Measurements from ENCODE around the gene UNC13B.
"Not testable (repeated sequence)": the region's sequence is repeated elsewhere in the genome, so short reads cannot be mapped to it uniquely, and the experiment has no call there.

The UNC13B gene

DNA sequence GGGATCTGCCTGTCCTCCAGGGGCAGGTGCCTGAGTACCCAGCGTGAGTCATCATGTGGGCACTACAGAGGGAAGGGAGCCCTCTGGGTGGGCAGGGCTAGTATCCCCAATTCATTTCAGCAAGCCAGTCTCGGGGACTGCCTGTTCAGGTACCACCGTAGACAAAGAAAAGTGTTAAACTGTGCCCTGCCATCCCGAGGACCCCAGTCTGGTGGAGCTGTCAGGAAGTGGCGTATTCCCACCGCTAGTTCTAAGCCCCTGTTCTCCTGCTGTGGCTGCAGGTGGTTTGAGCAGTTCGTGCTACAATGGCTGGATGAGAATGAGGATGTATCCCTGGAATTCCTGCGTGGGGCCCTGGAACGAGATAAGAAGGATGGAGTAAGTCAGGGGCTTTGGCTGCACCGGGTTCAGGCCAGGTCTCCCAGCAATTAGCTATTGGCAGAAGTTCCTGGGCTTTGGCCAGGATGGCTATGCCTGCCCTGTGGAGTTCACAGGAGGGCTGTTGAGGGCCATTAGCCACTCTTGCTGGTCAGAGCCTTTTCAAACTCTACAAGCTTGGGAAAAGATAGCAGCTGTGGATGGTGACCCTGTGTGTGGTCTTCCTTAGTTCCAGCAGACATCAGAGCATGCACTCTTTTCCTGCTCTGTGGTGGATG lies 234.9 kb downstream of the UNC13B start:
- DNase-seq: no peak

DNA sequence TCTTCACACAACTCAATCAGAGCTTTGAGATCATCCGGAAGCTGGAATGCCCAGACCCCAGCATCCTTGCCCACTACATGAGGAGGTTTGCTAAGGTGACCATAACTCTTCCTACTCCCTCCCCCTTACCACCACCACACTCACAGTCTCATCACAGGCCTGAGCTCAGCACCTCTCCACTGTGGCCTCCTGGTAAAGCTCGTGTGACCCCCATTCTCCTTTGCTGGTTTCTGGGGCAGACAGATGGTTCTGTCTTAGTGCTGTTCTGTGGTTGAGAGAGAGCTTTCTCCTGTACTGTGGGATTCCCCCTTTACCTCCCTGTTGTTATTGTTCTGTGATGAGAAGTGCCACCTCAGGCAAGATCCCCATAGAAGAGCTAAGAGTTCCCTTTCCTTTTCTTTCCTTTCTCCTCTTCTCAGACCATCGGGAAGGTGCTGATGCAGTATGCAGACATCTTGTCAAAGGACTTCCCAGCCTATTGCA lies 235.4 kb downstream of the UNC13B start:
- DNase-seq: no peak

DNA sequence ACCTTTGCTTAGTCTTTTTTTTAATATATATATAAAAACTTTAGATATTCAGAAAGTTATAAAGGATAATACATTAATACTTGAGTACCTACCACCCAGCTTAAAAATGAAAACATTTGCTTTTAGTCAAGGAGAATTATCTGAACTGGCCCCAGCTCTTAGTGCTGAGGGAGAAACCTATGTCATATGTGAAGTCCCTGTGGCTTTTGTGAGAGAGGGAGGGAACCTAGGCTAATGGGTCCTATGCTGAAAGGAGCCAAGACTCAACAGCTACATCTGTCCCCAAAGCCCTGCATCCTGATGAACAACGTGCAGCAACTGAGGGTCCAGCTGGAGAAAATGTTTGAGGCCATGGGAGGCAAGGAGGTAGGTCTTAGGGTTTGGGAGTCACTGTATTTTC lies 236.1 kb downstream of the UNC13B start:
- no peak for DNase-seq

DNA sequence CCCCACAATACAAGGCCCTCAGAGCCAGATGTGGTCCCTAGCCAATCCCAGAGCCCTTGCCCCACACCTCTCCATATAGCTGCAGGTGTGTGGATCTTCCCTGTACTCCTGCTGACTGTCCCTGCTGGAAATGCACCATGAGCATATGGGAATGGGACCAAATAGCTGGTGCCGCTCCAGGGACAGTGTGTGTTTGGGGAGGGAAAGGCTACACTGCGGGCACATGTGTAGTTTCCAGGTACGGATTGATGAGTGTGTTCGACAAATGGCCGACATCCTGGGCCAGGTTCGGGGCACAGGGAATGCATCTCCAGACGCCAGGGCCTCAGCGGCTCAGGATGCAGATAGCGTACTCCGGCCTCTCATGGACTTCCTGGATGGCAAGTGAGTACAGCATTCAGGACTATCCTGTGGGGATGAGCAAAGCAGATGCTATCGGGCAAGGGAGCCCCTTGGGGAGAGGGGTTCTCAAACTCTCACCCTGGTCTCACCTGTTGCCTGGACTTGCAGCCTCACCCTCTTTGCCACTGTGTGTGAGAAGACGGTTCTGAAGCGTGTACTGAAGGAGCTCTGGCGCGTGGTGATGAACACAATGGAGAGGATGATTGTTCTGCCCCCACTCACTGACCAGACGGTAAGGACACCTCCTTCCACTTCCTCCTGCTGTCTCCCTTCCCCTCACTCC lies 237.0 kb downstream of the UNC13B start:
- DNase-seq: no peak

DNA sequence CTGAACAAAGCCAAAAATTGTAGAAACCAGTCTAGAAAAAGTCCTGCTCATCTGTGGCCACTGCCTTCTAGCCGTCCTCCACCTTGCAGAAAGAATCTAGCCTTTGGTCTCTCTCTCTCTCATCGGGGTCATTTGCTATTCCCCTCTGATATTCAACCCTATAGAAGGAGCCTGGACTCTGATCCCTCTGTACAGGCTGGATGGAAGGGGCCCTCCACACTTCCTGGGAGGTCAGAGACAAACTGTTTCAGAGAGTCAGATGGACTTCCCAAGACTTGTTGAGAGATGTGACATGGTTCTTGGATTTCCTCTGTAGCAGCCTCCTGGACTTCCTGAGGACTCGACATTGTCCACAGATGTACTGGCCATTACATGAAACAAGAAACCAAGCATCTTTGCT lies 243.1 kb downstream of the UNC13B start:
- DNase-seq: no peak

DNA sequence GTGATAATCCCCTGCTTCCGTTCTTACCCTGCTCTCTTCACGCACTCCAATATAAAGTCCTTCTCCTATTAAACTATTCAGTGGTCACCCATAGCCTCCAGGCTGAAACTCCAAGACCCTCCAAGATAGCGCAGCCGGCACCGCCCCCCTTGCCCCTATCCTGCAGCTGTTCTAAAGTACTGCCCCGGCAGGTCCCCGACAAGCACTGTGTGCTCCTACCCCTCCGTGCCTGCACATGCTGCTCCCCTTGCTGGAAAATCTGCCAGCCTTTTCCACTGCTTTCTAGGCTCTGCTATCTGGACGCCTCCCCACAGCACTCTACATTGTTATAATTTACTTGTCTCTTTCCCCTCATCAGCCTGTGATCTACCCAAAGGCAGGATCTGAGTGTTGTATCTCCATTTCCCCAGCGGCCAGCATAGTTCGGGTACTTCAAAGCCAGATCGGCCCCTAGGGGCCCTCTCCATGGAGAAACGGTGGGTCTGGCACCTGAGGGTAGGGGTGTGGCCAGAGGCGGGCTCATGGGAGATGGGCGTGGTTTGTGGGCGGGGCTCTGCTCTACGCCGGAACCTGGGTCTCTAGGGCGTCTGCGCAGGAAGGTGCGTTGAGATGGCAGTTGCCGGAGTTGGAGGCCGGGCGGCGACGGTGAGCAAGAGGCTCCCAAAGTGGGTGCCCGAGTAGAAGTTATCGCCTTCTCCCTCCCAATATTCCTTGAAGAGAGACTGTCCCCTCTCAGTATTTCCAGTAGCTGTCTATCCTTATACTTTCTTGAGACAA lies 244.6 kb downstream of the UNC13B start:
- no peak for DNase-seq

DNA sequence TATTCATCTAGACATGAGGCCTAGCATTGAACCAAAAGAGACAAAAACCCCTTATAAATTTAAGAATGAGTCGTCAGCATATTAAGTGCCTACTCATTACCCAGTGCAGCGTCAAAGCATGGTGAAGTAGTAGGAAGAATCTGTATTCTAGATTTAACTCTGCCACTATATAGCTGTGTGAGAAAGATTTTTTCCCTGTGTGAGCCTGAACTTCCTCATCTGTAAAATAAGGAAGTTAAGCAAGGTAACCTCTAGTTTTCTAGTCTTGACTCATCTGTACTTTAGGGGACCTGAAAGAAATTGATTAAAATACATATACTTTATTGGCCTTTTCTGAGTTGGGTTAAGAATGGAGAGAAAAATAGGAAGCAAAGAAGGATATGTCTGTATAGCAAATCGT lies 246.0 kb downstream of the UNC13B start:
- DNase-seq: no peak

DNA sequence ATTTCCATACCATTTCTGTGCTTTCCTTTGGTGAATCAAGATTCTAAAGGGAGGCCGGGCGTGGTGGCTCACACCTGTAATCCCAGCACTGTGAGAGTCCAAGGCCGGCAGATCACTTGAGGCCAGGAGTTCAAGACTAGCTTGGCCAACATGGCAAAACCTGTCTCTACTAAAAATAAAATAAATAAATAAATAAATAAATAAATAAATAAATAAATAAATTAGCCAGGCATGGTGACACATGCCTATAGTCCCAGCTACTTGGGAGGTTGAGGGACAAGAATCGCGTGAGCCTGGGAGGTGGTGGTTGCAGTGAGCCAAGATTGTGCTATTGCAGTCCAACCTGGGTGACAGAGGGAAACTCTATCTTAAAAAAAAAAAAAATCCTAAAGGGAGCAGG lies 247.6 kb downstream of the UNC13B start:
- DNase-seq: not testable (repeated sequence)

DNA sequence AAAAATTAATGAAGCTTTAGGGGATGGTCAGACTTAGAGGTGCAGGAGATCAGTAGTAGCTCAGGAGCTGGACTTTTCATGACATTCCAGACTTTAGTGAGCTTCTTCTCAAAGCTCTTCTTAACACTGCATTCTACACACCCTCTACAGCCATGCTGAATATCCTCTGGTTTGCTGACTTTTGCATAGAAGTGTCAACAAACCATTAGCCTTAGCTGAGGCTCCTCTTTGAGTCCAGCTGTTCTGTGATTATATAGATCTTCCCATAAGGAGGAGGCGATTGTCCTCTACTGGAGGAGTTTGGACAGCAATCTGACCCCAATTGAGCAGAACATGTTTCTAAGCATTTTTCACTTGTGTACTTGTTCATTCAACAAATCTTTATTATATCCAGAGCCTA lies 253.1 kb downstream of the UNC13B start:
- no peak for DNase-seq

DNA sequence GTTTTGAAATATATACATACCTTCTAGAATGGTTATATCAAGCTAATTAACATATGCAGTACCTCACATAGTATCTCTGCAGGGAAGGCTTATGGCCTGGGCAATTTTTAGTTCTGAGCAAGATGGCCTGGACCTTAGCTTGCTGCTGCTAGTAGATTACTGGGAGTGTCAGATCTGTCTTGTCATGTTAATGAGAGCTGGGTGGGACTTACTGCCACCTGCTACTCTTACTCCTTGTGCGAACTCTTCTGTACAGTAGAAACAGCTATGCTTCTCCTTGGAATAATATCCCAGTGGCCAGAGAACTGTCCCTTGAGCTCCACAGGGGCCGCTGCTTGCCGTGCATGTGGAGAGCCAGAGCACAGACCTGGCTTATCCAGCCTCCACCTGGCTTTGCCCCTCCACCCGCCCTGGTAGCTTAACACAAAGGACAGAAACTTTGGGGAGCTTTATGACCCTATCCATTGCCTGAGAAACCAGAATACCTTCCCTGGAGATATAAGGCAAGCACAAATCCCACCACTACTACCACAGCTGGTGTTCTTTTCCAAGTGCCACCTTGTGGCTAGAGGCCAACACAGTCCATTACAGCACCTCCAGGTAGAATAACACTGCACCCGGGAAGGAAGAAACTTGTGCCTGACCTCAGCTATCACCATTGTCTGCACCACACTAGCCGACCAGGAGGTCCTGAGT lies 253.7 kb downstream of the UNC13B start:
- DNase-seq: no peak

DNA sequence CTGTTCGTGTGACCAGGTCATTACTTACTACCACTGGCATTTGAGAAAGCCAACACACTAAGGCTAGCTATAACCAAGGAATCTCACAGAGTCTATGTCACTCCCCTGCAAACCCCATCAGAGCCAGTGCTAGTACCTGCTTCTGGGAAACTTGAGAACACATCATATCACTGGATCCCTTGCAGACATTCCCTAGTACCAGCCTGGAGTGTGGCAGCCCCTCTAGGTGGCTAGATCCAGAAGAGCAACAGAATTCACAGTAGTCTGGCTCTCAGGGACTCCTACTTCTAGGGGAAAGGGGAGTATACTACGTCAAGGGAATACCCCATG lies 254.3 kb downstream of the UNC13B start:
- no peak for DNase-seq

DNA sequence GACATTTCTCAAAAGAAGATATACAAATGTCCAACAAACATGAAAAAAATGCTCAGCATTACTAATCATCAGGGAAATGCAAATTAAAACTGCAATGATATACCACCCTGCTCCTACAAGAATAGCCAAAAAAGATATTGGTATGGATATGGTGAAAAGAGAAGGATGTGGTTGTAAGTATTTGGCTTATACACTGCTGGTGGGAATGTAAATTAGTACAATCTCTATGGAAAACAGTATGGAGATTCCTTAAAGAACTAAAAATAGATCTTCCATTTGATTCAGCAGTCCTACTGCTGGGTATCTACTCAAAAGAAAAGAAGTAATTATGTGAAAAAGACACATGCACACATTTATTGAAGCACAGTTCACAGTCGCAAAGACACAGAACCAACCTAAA lies 260.5 kb downstream of the UNC13B start:
- no peak for DNase-seq

DNA sequence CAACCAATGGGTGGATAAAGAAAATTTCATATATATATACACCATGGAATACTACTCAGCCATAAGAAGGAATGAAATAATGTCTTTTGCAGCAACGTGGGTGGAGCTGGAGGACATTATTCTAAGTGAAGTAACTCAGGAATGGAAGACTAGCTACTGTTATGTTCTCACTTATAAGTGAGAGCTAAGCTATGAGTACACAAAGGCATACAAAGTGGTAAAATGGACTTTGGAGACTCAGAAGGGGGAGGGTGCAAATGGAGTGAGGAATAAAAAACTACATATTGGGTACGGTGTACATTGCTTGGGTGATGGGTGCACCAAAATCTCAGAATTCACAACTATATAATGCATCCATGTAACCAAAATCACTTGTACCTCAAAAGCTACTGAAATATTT lies 260.9 kb downstream of the UNC13B start:
- DNase-seq: no peak

DNA sequence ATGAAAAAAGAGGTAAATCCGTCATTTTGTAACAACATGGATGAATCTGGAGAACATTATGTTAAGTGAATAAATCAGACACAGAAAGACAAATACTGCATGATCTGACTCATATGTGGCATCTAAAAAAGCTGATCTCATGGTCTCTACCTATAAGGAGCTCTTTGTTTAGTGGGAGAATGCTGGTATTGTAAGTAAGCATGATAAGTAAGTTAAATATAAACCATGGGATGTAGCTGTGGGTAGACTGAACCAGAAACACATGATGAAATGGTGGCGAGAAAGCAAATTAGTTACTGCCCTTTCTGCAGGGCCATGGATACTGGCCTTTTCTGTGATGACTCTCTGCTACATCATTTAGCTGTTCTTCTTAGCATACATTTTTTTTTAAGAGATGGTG lies 261.7 kb downstream of the UNC13B start:
- no peak for DNase-seq

DNA sequence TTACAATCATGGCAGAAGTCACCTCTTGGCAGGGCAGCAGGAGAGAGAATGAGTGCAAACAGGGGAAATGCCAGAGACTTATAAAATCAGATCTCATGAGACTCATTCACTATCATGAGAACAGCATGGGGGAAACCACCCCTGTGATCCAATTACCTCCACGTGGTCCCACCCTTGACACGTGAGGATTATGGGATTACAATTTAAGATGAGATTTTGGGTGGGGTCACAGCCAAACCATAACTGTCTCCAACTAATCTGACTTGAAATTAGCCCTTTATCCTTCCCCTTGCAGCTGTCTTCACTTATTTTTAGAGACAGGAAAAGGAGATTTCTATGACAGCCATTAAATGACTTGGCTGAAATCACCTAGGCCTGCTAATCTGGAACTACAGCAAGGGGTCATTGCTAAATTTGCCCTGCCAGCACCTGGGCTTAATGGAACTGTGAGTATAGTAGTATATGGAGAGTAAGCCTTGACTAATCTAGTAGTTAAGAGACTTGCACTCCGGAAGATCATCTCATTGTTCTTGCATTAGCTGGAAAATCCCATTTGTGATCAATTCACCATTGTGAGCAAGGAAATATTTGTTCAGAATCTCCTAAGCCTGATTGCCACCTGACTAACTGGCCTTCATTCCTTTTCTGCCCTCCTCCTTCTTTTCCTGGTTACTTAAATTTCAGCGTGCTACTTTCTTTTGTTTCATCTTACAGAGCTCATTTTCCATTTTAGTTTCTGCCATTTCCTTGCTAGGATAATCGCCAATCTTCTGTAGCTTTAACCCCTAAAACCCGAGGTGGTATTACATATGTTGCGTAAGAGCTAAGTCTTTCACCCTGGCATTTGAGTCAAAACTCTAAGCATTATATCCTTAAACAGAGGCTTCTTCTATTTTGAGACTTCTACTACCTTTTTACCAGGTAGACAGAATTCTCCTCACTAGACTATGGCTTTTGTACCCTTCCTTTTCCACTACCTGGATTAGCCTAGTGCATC lies 262.8 kb downstream of the UNC13B start:
- no peak for DNase-seq

DNA sequence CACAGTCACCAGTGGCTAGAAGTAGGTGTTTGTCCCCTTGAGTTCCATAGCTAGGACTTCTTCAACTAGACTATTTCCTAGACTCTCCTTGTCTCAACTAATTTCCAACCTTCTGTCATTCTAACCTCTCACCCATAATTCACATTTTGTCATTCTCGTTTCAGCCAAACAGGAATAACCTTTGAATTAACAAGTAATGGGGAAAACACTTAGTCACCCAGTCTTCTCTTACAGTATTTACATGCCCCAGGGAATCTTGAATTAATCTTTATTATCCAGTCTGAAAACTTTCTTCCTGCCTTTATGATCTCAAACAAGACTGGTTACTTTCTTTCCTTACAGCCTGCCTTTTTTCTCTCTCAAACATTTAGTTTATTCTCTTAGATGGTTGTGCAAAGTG lies 264.8 kb downstream of the UNC13B start:
- no peak for DNase-seq

DNA sequence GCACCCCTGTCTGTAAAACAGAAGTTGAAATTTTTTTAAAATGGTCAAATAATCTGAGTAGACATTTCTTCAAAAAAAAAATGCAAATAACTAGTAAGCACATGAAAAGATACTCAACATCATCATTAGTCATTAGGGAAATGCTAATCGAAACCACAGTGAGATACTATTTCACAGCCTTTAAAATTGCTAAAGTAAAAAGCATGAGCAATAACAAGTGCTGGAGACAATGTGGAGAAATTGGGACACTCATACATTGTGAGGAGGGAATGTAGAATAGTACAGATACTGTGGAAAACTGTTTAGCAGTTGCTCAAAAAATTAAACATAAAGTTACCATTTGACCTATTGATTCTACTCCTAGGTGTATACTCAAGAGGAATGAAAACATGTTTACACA lies 269.7 kb downstream of the UNC13B start:
- DNase-seq: no peak

DNA sequence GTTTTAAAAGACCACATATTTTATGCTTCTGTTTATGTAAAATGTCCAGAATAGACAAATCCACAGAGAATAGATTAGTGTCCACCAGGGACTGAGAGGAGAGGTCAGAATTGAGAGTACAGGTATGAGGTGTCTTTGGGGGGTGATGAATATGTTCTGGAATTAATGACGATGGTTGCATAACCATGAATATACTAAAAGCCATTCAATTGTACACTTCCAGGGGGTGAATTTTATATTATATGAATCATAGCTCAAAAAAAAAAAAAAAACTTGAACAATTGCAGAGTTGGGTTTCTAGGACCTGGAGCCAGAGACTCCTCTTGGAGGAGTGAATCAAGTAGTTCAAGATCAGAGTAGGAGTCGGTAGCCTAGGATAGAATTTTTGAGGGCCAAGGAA lies 270.3 kb downstream of the UNC13B start:
- DNase-seq: no peak

DNA sequence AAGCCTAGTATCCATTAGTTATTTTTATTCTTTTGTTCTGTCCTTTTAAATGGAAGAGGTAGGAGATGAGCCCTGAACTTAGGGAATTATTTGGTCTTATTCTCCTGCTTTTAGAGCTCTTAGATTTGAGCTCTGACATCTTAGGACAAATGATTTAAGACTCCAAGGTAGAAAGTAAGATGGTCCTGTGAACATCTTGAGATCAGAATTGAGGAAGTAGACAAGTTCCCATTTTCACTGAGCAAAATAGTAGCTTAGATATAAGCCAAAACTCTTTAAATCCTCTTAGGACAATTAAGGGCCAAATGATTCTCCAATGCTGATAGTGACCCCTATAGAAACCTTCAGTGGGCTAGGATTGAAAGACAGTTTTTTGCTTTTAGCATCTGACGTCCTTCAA lies 275.1 kb downstream of the UNC13B start:
- no peak for DNase-seq

DNA sequence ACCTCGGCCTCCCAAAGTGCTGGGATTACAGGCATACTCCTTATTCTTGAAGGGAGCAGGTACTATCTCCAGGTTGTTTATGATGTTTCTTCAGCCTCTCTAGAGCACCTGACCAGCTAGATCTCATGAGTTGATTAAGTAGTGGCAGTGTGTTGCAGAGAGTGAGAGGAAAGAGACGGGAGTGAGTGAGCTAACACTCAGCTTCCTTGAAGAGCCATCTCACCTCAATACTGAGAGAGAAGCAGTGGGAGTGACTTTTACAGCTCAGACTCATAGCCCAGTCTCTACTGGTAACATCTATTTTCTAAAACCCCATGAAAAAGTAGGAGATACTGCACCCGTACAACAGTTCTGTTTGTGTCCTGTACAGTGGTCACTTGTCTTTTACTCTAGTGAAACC lies 284.2 kb downstream of the UNC13B start:
- DNase-seq: no peak

DNA sequence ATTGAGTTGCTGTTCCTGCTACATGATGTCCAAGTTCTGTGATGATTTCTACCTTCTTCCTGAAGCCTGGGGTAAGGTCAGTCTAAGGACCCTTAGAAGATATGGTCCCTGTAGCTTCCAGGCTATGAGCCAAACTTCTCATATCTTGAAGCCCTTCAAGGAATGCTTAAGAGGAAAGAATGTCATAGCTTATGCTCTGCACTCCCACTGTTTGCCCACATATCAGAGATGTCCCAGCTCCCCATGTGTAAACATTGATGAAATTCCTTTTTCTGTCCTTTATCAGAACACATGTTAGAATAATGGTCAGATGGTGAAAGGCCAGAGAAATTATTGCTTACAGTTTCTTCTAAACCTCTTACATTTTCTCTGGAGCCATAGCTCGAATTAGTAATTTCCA lies 286.7 kb downstream of the UNC13B start:
- no peak for DNase-seq

DNA sequence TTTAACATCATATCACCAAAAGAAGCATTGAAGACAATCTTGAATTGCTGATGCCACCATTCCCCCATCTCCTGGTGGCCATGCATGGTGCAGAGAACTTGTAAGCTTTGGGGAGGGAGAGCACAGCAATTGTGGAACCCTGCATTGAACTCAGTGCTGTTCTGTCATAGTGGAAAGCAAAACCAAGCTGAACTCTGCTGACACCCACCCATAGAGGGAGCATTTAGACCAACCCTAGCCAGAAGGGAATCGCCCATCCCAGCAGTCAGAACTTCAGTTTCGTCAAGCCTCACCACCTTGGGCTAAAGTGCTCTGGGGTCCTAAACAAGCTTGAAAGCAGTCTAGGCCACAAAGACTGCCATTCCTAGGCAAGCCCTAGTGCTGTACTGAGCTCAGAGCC lies 290.7 kb downstream of the UNC13B start:
- no peak for DNase-seq

All from 8988T (cell line).